ENCODE results near the gene PIK3R6.
A peak's percentile ranks its signal among the peaks of the same experiment; 100 is the strongest.

Gene PIK3R6

GRCh38 chr17:8849311-8850041 lies 18.0 kb downstream of the PIK3R6 start:
- DNase-seq: peak in 1 of 3 donors; percentile 17

- DNase-seq: peak in 1 of 3 donors; percentile 17
These were observed 19.6 kb downstream of the PIK3R6 start for GRCh38 chr17:8847891-8848290.

- DNase-seq: peak; percentile 32 to 41 (median 32)
These were observed 20.7 kb downstream of the PIK3R6 start for GRCh38 chr17:8846768-8847211.

- DNase-seq: no peak
These were observed 22.9 kb downstream of the PIK3R6 start for GRCh38 chr17:8844229-8845218.

GRCh38 chr17:8843344-8843743 lies 24.1 kb downstream of the PIK3R6 start:
- no peak for DNase-seq

- DNase-seq: no peak
These were observed 25.6 kb downstream of the PIK3R6 start for GRCh38 chr17:8841844-8842243.

GRCh38 chr17:8839410-8839935 lies 28.0 kb downstream of the PIK3R6 start:
- DNase-seq: no peak

- DNase-seq: no peak
These were observed 28.9 kb downstream of the PIK3R6 start for GRCh38 chr17:8838551-8839095.

- DNase-seq: no peak
These were observed 29.9 kb downstream of the PIK3R6 start for GRCh38 chr17:8837563-8838075.

GRCh38 chr17:8836821-8837562 lies 30.5 kb downstream of the PIK3R6 start:
- no peak for DNase-seq

GRCh38 chr17:8835631-8836364 lies 31.7 kb downstream of the PIK3R6 start:
- peak in 1 of 3 donors; percentile 13 for DNase-seq

- DNase-seq: peak in 1 of 3 donors; percentile 2
These were observed 32.4 kb downstream of the PIK3R6 start for GRCh38 chr17:8835106-8835505.

GRCh38 chr17:8832711-8833352 lies 34.6 kb downstream of the PIK3R6 start:
- DNase-seq: peak; percentile 25 to 66 (median 26)

- DNase-seq: peak in 1 of 3 donors; percentile 1
These were observed 36.1 kb downstream of the PIK3R6 start for GRCh38 chr17:8831234-8831849.

GRCh38 chr17:8830141-8830540 lies 37.3 kb downstream of the PIK3R6 start:
- DNase-seq: no peak

- DNase-seq: peak in 1 of 3 donors; percentile 16
These were observed 38.2 kb downstream of the PIK3R6 start for GRCh38 chr17:8829036-8829941.

- DNase-seq: no peak
These were observed 39.0 kb downstream of the PIK3R6 start for GRCh38 chr17:8828517-8828875.

GRCh38 chr17:8826808-8827435 lies 40.6 kb downstream of the PIK3R6 start:
- DNase-seq: no peak

GRCh38 chr17:8825802-8826201 lies 41.7 kb downstream of the PIK3R6 start:
- no peak for DNase-seq

Data from suppressor macrophage treated with lipopolysaccharide for 1 hour (primary cell).